ENCODE measurements around the gene MAGEF1. TPM values are rescaled to one million over a fixed set of nuclear protein-coding genes. Genes with fewer than 3 reads are reported as not detected.

The MAGEF1 gene, protein sequence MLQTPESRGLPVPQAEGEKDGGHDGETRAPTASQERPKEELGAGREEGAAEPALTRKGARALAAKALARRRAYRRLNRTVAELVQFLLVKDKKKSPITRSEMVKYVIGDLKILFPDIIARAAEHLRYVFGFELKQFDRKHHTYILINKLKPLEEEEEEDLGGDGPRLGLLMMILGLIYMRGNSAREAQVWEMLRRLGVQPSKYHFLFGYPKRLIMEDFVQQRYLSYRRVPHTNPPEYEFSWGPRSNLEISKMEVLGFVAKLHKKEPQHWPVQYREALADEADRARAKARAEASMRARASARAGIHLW
- total RNA-seq = 53.3 TPM

DNA sequence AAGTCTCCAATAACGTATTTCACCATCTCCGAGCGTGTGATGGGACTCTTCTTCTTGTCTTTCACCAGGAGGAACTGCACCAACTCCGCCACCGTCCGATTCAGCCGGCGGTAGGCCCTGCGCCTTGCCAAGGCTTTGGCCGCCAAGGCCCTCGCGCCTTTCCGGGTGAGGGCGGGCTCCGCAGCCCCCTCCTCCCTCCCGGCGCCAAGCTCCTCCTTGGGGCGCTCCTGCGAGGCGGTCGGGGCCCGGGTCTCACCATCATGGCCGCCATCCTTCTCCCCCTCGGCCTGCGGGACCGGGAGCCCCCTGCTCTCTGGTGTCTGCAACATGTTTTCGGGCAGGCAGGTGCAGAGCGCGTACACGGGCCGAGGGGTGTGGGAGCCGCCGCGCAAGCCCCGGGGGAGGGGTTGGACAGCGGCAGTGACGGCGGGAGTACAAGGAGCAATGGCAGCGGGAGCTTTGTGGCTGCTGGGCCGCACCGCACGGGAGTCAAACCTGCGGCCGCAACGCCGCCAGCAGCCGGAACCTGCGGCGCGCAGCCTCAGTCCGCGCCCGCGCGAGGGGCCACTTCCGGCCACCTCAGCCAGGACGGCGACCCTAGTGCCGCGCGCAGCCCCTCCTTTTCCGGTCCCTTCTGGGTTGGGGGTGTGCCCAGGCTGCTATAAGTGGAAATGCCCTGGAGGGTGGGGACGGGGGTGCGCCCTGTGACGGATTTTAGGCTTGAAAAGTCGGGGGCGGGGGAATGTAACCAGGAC is at the start of gene MAGEF1:
Gene MAGEF1, minus strand, starts transcription at position 572 of the 755 bp plus-strand sequence. Its CDS starts 243 bp downstream, at position 329.
- peak; percentile 96 for DNase-seq

DNA sequence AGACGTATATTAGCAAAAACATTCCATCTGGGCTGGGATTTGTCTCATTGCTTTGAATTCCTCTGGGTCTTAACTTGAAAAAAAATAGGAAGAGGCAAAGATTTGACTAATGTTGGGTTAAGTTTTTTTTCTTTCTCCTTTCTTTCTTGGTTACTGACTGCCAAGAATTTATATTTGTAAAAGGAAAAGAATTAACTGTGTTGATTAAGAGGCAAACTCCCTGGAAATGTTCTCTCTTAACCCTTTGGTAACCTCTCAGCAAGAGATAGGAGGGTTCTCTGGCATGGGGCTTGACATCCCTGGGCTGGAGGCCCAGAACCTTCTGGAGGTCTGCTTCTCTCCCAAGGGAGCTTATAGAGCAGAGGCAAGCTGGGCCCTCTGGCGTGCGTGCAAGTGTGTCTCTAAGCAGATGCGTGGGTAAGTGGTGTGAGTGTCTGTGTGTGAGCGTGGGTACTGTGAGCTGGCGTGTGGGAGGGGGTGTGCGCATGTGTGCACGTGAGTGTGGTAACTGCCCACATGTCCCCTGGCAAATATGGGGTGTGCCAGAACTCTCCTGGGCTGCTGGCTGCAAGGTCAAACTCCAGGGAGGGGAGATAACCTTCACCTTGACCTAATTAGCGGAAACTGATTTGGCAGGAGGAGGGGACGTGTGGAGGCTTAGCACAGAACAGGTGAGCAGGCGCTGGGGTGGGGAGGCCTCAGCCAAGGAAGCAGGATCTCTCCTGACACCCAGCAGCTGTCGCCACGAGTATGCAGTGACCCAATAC is 49.4 kb upstream of the MAGEF1 start:
- peak; percentile 79 for DNase-seq

DNA sequence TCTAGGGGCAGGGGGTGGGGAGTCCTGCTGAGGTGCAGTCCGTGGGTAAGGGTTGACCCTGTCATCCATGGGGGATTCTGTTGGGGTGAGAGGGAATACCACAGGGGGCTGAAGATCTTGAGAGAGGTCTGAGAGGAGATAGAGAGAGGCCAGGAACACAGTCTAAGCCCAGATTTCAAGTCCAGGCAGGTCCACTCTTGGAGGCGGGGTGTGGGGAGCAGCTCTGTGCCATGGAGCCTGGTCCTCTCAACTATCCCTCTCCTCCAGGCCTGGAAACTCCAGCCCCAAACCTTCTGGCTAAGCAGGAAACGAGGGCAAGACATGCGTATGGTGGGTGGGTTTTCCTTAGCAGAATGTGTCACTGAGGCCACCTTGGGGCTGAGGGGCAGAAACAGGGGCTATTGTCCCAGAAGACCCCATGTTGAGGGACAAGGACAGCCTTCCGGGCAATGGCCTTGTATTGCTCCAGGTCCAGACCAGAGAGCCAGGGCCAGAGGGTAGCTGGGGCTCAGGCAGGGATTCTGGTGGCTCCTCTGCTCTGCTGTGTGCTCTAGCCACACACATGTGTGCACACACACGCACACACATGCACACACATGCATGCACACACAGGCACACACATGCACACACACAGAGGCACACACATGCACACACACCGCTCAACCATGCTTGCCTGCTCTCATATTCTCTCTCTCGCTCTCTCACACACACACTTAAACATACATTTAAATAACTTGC is 48.6 kb upstream of the MAGEF1 start:
- no peak for DNase-seq

DNA sequence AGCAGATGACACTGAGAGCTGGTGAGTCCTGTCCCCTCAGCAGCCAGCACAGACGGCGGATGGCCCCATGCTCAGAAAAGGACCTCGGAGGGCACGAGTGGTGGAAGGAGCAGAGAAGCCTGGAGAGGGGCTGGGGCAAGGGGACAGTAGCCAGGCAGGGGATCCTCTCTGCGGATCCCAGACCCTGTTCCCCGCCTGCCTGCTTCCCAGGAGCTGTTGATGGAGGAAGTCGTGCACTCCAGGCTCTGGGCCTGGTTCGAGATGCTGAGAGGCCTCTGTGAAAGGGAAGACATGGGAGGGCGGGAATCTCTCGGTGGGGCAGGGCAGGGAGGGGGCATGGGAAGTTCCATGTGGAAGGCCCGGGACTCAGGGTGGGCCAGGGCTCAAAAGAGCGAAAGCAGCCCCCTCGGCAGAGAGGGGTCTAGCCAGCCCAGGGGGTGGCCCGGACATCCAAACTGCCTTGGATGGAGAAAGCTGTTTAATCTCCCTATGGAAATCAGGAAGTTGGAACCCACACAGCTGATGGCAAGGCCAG is 47.9 kb upstream of the MAGEF1 start:
- no peak for DNase-seq

DNA sequence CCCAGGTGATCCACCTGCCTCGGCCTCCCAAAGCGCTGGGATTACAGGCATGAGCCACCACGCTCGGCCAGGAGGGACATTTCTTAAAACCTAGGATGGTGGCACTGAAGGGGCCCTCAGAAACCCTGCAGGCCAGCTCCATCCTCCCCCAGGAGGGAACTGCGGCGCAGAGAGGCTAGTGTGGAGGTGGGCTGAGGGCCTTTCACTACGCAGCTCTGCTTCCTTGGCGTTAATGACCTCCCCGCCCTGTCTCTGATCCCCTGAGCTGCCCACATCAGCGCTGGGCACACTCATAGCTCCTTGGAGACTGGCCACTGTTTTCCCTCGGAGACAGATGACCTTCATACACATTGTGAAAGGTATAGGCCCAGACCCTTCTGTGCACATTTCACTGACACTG is 46.2 kb upstream of the MAGEF1 start:
- no peak for DNase-seq

DNA sequence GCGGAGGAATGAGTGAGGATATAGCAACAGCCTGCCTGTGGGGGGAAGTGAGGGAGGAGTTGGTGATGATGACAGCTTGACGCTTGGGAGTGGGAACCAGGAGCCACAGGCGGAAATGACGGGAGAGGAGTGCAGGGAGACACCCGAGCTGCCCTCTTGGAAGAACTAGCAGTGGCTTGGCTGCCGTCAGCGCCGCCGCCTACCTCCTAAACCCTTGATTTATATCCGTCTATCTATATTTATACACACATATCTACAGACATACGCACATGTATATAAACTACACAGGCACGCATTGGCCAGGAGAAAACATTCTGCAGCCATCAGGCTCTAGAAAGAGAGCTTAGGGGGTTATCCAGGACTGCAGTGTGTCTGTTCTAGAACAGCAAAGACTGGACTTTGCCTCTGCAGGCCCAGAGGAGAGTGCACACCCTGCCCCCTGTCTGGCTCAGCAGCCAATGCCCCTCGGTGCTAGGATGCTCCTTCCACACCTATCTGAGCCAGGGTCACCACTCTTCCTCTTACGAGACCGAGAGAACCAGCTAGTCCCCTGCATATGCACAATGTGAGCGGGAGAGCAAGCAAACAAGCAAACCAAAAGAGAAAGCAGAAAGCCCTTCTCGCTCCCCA is 45.3 kb upstream of the MAGEF1 start:
- peak; percentile 89 for DNase-seq

DNA sequence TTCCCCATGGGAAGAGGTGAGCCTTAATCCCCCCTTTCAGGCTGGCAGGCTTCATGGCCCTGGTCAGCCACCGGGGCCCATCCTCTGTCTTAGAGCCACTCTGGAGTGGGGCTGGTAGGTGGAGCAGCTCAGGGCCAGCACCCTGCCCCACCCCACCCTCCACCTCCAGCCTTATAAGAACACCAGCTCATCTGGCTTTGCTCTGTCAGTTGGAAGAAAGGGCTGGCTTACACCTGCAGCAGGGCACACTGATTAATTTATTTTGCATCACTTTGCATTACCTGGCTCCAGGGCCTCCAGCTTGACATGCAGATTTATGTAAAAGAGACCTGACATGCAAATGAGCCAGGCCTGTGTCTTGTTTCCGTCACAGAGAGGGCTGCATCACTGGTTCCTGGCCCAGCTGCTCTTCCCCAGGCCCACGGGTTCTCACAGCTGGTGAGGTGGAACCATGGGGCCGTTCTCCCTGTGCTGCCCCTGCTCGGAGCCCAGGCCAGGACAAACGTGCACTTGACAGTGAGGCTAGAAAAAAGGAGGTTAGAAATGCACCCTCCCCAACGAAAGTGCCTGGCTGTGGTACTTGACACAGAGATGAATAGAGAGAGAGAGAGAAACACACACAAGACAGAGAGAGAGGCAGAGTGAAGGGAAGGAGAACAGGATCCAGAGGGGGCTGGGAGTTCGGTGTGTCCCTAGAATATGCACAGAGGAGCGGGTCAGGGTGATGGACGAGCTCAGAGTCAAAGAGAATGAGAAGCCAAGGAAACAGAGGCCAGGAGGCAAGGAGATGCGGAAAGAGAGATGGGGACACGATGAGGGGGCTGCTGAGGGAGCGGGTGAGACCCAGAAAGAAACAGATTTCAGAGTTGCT is 44.5 kb upstream of the MAGEF1 start:
- no peak for DNase-seq

DNA sequence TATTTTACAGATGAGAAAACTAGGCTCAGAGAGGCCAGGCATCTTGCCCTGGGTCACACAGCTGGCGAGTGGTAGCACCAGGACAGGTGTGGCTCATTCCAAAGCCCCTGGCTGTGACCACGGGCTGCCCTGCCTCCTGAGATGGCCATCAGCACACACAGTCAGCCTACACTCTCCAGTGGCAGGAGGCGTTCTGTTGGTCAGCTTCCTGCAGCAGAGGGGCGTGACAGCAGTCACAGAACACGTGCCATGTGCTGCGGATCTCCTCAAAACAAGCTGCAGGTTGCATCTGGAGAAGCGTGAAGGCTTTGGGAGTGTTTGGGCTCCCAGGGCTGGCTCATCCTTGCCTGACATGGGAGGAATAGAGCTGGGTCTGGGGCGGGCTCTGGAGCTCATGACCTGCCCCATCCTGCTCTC is 43.5 kb upstream of the MAGEF1 start:
- no peak for DNase-seq

DNA sequence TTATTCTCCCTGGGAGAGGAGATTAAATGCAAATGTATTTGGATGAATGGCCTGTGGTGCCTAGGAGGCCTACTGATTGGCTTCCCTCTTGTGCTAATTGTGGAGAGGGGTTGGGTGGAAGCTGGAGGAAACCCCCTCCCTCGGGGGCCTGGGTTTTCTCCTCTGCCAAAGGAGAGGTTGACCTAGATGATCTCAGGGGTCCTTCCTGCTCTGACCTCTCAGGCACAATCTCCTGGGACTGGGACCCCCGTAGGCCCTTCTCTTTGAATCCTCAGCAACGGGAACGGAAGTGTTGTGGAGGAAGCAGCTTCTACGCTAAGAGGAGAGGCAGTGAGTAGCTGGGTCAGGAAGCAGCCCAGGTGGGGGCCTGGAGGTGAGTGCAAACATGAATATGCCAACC is 40.5 kb upstream of the MAGEF1 start:
- no peak for DNase-seq

DNA sequence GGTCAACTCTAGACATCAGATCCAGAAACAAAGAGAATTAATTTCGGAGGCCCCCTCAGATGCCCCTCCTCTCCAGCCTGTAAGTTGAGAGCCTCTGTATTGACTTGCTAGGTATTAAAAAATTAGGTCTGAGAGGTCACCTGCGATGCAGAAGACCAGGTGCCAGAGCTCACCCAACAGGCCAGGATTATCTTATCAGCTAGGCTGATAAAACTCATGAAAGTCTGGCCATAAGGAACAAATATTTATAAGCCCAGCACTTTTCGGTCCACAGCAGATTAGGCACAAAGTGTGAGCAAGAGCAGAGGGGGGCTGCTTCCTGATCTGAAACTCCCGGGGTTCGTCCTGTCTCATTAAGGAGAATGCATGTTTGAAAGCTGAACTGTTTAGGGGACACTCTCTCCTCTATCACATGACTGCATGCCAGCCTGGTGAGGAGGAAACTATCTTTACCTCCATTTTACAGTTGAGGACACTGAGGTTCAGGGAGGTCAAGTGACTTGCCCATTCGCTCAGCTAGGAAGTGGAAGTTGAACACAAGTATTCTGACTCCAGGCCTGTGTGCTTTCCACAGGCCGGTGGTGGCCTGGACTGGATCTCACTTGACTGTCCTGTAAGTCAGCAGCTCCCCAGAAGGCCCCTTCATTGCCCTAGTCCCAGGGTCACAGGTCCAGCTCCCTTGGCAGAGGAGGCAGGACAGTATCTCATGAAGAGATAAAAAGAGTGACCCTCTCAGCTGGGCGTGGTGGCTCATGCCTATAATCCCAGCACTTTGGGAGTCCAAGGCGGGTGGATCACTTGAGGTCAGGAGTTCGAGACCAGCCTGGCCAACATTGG is 39.6 kb upstream of the MAGEF1 start:
- DNase-seq = no peak

DNA sequence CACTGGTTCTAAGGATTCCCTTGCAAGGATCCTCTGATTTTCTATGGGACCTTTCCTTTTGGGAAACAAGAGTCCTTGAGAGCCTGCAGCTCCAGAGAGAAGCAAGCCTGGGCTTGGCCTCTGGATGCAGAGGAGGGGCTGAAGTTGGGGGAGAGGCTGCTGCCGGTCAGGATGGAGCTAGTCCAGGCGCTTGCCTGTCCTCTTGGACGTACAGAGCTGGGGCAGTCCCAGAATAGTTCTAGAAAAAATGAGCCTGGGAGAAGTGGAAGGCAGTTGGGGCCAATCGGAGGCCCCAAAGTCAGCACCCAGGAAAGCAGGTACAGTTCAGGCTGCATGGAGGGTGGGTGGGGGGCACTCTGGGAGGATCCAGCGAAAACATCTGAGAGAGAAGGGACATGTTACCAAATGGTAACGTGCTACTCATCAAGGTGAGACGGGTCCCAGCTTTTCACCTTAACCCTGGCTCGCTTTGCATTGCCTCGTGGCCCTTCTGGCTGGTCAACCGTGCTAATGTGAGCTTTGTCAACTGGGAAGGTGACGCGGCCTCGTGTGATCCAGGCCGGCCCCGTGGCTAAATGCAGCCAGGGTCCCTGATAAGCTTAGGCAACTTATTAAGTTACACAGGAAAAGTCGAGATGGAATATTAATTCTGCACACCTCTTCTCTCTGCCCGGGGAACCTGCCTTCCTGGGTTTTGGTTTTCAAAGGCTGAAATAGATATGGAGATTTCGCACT is 38.7 kb upstream of the MAGEF1 start:
- DNase-seq = no peak

DNA sequence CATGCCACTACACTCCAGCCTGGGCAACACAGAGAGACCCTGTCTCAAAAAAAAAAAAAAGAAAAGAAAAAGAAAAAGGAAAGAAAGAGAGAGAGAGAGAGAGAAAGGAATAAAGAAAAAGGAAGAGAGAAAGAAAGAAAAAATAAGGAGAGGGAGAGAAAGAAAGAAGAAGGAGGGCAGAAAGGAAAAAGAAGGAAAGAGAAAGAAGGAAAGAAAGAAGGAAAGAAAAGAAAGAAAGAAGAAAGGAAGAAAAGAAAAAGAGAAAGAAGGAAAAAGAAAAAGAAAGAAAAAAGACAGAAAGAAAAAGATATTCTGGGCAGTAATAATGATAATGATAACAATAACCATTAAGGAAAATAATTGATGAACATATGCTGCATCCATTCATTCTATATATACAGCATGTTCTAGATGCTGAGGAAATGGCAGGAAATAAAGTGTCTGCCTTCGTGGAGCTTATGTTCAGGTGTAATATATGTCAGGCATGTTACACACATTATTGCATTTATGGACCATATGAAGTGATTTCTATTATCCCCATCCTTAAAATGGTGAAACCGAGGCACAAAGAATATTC is 37.4 kb upstream of the MAGEF1 start:
- DNase-seq = no peak

DNA sequence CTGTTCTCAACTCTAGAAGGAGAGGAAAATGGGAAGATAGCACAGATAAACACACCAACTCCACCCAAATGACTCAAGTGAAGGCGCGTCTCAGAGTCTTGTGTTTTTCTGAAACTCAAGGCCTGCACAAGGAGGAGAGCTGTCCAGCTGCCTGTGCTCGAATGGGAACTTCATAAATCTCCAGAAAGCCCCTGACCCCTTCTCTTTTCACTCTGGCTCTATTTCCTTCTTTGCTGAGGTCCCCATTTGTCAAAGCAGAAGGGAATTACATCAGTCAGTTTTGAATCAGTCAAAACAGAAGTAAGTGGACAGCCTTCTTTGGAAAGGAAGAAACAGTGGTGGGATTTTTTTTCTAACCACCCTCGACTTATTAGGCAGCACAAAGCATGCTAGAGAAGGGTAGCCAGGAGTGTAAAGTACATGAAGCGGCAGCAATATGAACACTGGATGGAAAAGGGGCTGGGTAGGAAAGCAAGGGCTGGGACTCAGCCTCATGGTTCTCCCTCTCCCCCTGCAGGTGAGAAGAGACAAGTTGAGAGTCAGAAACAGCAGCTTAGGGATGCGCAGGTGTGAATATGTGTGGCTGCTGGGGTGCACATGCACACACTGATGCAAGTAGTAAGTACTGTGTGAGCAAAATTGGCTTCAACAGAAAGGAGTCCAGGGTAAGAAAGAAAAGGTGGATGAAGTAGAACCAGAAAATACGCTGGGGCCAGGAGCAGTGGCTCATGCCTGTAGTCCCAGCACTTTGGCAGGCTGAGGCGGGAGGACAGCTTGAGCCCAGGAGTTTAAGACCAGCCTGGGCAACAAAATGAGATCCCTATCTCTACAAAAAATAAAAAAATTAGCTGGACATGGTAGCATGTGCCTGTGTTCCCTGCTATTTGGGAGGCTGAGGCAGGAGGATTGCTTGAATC is 36.6 kb upstream of the MAGEF1 start:
- DNase-seq = peak; percentile 69

DNA sequence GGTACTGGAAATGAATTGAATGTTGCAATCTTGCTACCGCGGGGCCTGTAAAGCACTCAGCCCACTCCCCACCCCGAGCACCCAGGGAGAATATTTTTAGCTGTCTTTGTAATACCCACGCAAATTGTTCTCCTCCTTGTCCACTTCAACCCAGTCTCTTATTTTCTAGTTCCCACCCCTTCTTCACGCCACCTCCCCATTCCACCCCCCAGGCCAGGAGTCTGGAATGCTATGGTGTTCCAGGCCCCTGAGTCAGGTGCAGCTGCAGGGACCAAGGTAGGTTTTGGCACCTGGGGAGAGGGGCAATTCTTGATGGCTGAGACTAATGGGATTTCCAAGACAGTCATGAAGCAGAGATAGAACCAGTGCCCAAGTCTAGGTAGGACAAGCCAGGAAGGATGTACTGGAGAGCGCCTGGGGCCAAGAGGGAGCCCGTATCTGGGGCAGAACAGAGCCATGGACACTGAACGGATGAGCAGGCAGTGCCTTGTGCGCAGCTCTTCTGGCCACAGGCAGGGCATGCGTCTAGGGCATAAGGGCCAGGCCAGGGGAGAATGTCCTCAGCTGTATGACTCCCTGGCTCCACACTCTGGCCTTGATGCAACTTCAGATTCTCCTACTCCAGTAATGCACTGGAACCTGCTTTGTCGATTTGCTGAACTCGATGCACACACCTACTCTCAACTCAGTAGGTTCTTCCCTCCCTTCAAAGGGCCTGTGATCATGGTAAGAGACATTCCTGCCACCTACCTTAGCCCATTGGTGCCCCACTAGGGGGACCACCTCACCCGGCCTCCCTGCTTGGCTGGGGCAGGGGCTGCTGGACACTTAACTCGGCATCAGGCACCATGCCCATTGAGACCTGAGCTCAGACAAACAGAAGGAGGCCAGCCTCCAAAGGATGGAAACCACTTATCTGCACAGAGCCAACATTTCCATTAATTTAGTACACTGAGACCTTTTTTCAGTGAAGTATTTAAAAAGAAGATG is 34.6 kb upstream of the MAGEF1 start:
- no peak for DNase-seq

DNA sequence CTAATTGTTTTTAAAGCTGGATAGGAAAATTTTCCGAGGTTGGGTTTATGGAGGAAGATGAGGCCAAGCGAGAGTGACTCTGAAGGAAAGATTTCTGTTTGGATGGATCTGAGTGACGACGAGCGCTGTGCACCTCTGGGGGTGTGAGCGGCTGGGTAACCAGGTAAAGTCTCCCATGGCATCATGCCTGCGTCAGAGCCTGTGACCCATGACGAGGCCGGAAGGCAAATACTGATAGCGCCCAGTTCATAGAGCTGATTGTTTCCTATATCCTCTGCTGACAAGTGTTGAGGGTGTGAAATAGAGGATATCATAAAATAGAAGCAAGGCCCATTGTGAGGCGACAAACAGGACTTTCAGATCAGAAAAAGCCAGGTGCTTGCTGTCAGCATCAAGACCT is 33.7 kb upstream of the MAGEF1 start:
- no peak for DNase-seq

DNA sequence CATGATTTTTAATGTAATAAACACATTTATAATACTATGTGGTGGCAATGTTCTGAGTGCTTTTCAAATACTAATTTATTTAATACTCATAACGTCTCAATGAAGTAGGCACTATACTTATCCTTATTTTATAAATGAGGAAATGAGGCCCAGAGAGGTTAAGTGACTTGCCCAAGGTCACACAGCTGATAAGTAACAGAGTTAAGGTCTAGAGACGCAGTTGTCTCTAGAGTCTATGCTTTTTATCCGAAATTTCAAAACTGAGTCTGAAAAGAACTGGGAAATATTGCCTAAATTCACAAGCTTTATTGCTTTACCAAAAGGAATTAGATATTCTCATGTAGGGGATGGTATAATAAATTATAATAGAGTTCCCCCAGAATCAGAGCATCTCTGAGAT is 31.4 kb upstream of the MAGEF1 start:
- DNase-seq = no peak
